Panc1 (cell line): ENCODE results near the gene C6orf163. TPM values are rescaled to one million over a fixed set of nuclear protein-coding genes. Genes with fewer than 3 reads are reported as not detected.
A peak's percentile ranks its signal among the peaks of the same experiment; 100 is the strongest.

Experiments
- ATAC-seq: fragments of 200-7000 bp; cut with Tn5 transposase; 2 replicates; pipeline ENCODE4 v1.9.1; 2020; ENCODE audit warnings: mild to moderate bottlenecking, moderate library complexity
- BruUV-seq: library from RNA; stranded (reverse); fragments of 400-500 nt; replicated peaks from 2 replicates; lab custom pipeline; 2021; lab: Mats Ljungman, UMichigan
- CTCF ChIA-PET: fragments of 300-600 bp; sonication (Branson Sonifier 250); formaldehyde crosslinking; loops from one replicate; lab custom pipeline; 2022; ENCODE audit warnings: antibody characterized with exemption; lab: Charles Lee
- POLR2A ChIA-PET: fragments of 300-600 bp; sonication (Branson Sonifier 250); formaldehyde crosslinking; loops from one replicate; lab custom pipeline; 2022; ENCODE audit warnings: antibody characterized with exemption; lab: Charles Lee
- DNase-seq: peaks from one replicate; pipeline ENCODE4 v3.0.0-alpha.2; 2010; ENCODE audit warnings: low read depth, low spot score
- H3K27ac ChIP-seq: 2 replicates; pipeline ENCODE4 v1.5.1; 2011; ENCODE audit warnings: mild to moderate bottlenecking, low read length, inconsistent platforms
- H3K27me3 ChIP-seq: fragments of 200-500 bp; sonication (Bioruptor generic); 2 replicates; pipeline ENCODE4 v1.6.0; 2014; ENCODE audit warnings: low read length, inconsistent platforms; ENCODE audit not compliant: control insufficient read depth, insufficient read depth
- H3K36me3 ChIP-seq: fragments of 200-500 bp; sonication (Bioruptor generic); 2 replicates; pipeline ENCODE4 v1.5.1; 2014; ENCODE audit warnings: inconsistent platforms, mild to moderate bottlenecking, low read length, moderate library complexity; ENCODE audit not compliant: control insufficient read depth, insufficient read depth
- H3K4me1 ChIP-seq: 2 replicates; pipeline ENCODE4 v1.5.1; 2011; ENCODE audit warnings: inconsistent platforms, mild to moderate bottlenecking, low read length, moderate library complexity; ENCODE audit not compliant: control insufficient read depth, insufficient read depth
- H3K4me3 ChIP-seq, 2 experiments: 2 replicates each; pipeline ENCODE4 v1.5.1; 2011 to 2012; ENCODE audit warnings: low read depth in 2 of 2, low read length in 2 of 2, mild to moderate bottlenecking in 2 of 2, inconsistent platforms in 1 of 2, moderate library complexity in 1 of 2
- H3K9me3 ChIP-seq: fragments of 200-500 bp; sonication (Bioruptor generic); 2 replicates; pipeline ENCODE4 v1.5.1; 2014; ENCODE audit warnings: low read depth, mild to moderate bottlenecking, inconsistent platforms, low read length, moderate library complexity; ENCODE audit not compliant: control insufficient read depth, insufficient read depth
- CTCF ChIP-seq: fragments of 450-650 bp; IDR thresholded peaks from 2 replicates; pipeline ENCODE4 v1.5.1; 2017; ENCODE audit warnings: mild to moderate bottlenecking
- POLR2AphosphoS5 ChIP-seq: IDR thresholded peaks from 2 replicates; pipeline ENCODE4 v1.6.1; 2012; ENCODE audit warnings: mild to moderate bottlenecking, low read depth, low read length, moderate library complexity
- REST ChIP-seq, 2 experiments: IDR thresholded peaks; 2 replicates each; pipeline ENCODE4 v1.6.1; 2011 to 2012; ENCODE audit warnings: low read depth in 2 of 2, control low read depth in 1 of 2, low read length in 1 of 2, mild to moderate bottlenecking in 1 of 2, moderate library complexity in 1 of 2; ENCODE audit not compliant: insufficient read depth in 1 of 2
- SIN3A ChIP-seq: IDR thresholded peaks from 2 replicates; pipeline ENCODE4 v1.6.1; 2012; ENCODE audit warnings: low read depth, mild to moderate bottlenecking, low read length, moderate library complexity, borderline replicate concordance; ENCODE audit not compliant: insufficient read depth
- TCF7L2 ChIP-seq: IDR thresholded peaks from 2 replicates; pipeline ENCODE4 v1.6.1; 2011; ENCODE audit warnings: mild to moderate bottlenecking, low read depth, low read length, inconsistent platforms
- in situ Hi-C: cut with HindIII; loops from 2 replicates; pipeline ENCODE4 v1.10.0; 2016; ENCODE audit warnings: low sequenced_read_pairs, low pct_unique_long_range_greater_than_20kb
- intact Hi-C: fragments of 100-400 bp; cut with micrococcal nuclease; formaldehyde crosslinking; loops from one replicate; pipeline ENCODE4 v1.10.0; 2022; ENCODE audit not compliant: unreplicated experiment
- total RNA-seq: library from RNA; stranded (reverse); gene quantifications from one replicate; pipeline ENCODE4 v1.2.1, GENCODE V29; 2021; ENCODE audit not compliant: unreplicated experiment

Gene C6orf163
- total RNA-seq, 1 experiment from 2014 or later, result 1.3 TPM

GRCh38 chr6:87308970-87309369 lies 35.6 kb upstream of the C6orf163 start:
- in situ Hi-C loops (no loop called here), intact Hi-C loops (no loop called here)
- BruUV-seq, result no TSS peak
- ATAC-seq (0 out of 2 replicates have a peak, but pooled peaks have one; percentile 12), DNase-seq (no peak)
- Histone ChIP-seq H3K4me1 (no peaks in the 10 kb centered on the region), H3K27me3 (peaks cover 14% of the 10 kb centered on the region; the same call in 1 of the 2 replicates), H3K36me3 (no peaks in the 10 kb centered on the region), H3K4me3 (no peak overlapping the region), H3K27ac (no peak overlapping the region), H3K9me3 (no peaks in the 10 kb centered on the region)
- ChIA-PET CTCF (no interaction called here), POLR2A (no interaction called here)
- no peak for TF ChIP-seq SIN3A

- DNase-seq (no peak), ATAC-seq (no peak)
- ChIA-PET POLR2A (no interaction called here), CTCF (no interaction called here)
- TF ChIP-seq REST (IDR thresholded peaks at IDR 0.05; ENCODE audit: insufficient read depth in 1 of 2, low read depth in 2 of 2, low read length in 1 of 2) (no peak), CTCF (no peak), POLR2AphosphoS5 (no peak), TCF7L2 (no peak), SIN3A (no peak)
- in situ Hi-C loops (no loop called here), intact Hi-C loops (no loop called here)
- no peaks in the 10 kb centered on the region for H3K9me3 ChIP-seq
- no TSS peak for BruUV-seq
- H3K27ac ChIP-seq, result no peak overlapping the region
- peaks cover 14% of the 10 kb centered on the region; the same call in 1 of the 2 replicates for H3K27me3 ChIP-seq
- no peaks in the 10 kb centered on the region for H3K4me1 ChIP-seq
- H3K4me3 ChIP-seq, result no peak overlapping the region
- no peaks in the 10 kb centered on the region for H3K36me3 ChIP-seq
These were observed 31.8 kb upstream of the C6orf163 start for GRCh38 chr6:87312860-87313259.

GRCh38 chr6:87315071-87315470 lies 29.5 kb upstream of the C6orf163 start:
- ChIA-PET CTCF (no interaction called here), POLR2A (no interaction called here)
- H3K4me3 ChIP-seq, result no peak overlapping the region
- in situ Hi-C loops (no loop called here), intact Hi-C loops (no loop called here)
- ATAC-seq, result no peak
- BruUV-seq, result no TSS peak
- no peak for DNase-seq
- H3K9me3 ChIP-seq, result no peaks in the 10 kb centered on the region
- no peaks in the 10 kb centered on the region for H3K36me3 ChIP-seq
- no peak for TF ChIP-seq TCF7L2
- no peak for TF ChIP-seq CTCF
- no peak for TF ChIP-seq POLR2AphosphoS5
- TF ChIP-seq SIN3A, result no peak
- no peak for TF ChIP-seq REST (IDR thresholded peaks at IDR 0.05; ENCODE audit: insufficient read depth in 1 of 2, low read depth in 2 of 2, low read length in 1 of 2)
- H3K27ac ChIP-seq, result no peak overlapping the region
- H3K4me1 ChIP-seq, result no peaks in the 10 kb centered on the region
- peaks cover 11% of the 10 kb centered on the region; the same call in 1 of the 2 replicates for H3K27me3 ChIP-seq
